NB4 (cell line): ENCODE data around the gene ZNF729.

Source experiments
- DNase-seq: peaks from one replicate; pipeline ENCODE4 v3.0.0; 2010; ENCODE audit warnings: low read depth
- H3K4me3 ChIP-seq: one replicate; pipeline ENCODE4 v1.5.1; 2011; ENCODE audit warnings: mild to moderate bottlenecking, low read depth, low read length, moderate library complexity
- MYC ChIP-seq: IDR thresholded peaks from 2 replicates; pipeline ENCODE4 v1.6.1; 2011; ENCODE audit warnings: low read depth, low read length
- POLR2A ChIP-seq: IDR thresholded peaks from 2 replicates; pipeline ENCODE4 v1.6.1; 2011; ENCODE audit warnings: mild to moderate bottlenecking; ENCODE audit not compliant: insufficient read length; ENCODE audit errors: extremely low read depth
- TF ChIP-seq, protein P1 (sequence below): IDR thresholded peaks from 2 replicates; pipeline ENCODE4 v1.6.1; 2011; ENCODE audit warnings: low read depth, low read length
- TF ChIP-seq, protein P2 (sequence below): IDR thresholded peaks from one replicate; pipeline ENCODE4 v1.5.1; 2012; ENCODE audit warnings: low read depth, low read length

ZNF729 gene

DNA sequence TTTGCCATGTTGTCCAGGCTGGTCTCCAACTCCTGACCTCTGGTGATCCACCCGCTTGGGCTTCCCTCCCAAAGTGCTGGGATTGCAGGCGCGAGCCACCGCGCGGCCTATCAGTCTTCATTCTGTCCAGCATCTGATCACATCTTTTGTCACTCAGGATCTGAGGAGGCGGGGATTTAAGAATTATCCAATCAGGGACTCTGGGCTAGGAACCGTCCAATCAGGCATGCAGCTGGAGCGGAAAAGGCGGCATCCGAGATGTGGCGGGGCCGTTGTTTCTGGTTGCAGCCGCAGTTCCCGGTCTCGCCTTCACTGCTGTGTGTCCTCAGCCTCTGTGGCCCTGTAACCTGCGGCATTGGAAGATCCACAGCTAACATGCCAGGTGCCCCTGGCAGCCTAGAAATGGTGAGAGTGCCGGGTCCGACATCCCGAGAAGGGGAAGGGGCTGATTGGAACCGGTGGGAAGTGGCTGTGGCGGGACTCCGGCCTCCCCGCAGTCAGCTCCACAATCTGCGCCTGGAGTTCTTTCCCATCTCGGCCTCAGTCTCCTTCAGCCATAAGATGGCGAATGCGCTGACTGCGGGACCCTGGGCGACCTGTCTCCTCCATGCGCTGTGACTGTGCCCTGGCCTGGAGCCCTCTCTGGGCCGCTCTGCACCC, at the start of gene ZNF729:
Gene ZNF729, plus strand, starts transcription at position 291 of the 660 bp plus-strand sequence. Its CDS starts 85 bp downstream, at position 376.
- no peak for DNase-seq
- TF ChIP-seq MYC (no peak), POLR2A (no peak)
- TF ChIP-seq, protein P1, sequence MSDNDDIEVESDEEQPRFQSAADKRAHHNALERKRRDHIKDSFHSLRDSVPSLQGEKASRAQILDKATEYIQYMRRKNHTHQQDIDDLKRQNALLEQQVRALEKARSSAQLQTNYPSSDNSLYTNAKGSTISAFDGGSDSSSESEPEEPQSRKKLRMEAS: no peak
- TF ChIP-seq, protein P2, sequence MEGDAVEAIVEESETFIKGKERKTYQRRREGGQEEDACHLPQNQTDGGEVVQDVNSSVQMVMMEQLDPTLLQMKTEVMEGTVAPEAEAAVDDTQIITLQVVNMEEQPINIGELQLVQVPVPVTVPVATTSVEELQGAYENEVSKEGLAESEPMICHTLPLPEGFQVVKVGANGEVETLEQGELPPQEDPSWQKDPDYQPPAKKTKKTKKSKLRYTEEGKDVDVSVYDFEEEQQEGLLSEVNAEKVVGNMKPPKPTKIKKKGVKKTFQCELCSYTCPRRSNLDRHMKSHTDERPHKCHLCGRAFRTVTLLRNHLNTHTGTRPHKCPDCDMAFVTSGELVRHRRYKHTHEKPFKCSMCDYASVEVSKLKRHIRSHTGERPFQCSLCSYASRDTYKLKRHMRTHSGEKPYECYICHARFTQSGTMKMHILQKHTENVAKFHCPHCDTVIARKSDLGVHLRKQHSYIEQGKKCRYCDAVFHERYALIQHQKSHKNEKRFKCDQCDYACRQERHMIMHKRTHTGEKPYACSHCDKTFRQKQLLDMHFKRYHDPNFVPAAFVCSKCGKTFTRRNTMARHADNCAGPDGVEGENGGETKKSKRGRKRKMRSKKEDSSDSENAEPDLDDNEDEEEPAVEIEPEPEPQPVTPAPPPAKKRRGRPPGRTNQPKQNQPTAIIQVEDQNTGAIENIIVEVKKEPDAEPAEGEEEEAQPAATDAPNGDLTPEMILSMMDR: no peak
- H3K4me3 ChIP-seq: no peak within 1 kb of the TSS

DNA sequence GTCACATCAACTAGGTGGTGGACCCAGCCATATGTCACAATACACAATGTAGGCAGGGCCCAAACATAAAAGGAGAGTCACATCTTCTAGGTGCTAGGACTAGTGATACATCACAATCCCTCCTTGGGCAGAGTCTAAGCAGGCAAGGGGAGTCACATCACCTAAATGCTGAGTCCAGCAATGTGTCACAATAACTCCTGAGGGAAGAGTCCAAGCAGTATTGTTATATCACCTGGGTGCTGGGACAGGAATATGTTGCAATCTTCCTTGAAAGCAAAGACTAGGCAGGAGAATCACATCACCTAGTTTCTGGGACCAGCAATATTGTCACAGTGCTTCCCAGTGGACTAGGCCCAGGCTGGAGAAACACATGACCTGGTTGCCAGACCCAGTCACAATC, 29.4 kb upstream of the ZNF729 start:
- DNase-seq: no peak
- H3K4me3 ChIP-seq: no peak overlapping the region
- TF ChIP-seq, protein P1: no peak
- TF ChIP-seq POLR2A (no peak), MYC (no peak)
- TF ChIP-seq, protein P2: no peak

DNA sequence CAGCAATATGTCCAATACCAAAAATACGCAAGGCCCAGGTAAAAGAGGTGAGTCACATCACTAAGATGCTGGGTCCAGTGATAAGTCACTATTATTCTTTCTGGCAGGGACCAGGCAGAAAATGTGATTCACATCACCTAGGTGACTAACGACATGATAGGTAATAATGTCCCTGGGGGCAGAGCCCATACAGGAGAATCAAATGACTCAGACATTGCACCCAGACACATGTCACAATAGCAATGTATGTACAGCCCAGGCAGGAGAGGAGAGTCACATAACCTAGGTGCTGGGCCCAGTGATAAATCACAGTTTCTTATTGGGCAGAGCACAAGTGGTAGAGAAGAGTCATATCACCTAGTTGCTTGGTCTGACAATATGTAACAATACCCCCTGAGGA, 28.9 kb upstream of the ZNF729 start:
- H3K4me3 ChIP-seq: no peak overlapping the region
- TF ChIP-seq POLR2A (no peak), MYC (no peak)
- TF ChIP-seq, protein P1: no peak
- TF ChIP-seq, protein P2: no peak
- no peak for DNase-seq

DNA sequence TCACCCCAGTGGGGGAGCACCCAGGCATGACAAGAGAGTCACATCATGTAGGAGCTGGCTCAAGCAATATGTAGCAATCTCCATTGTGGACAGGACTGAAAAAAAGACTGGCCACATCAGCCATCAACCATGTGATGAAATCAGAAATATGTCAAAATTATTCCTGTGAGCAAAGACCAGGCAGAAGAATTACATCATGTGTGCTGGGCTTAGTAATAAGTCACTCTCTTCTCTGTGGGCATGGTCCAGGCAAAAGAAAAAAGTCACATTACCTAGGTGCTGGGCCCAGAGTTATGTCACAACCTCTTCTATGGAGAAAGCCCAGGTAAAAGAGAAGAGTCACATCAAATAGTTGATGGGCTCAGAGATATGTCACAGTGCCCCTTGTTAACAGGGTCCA, 28.3 kb upstream of the ZNF729 start:
- TF ChIP-seq, protein P1: no peak
- TF ChIP-seq POLR2A (no peak), MYC (no peak)
- TF ChIP-seq, protein P2: no peak
- H3K4me3 ChIP-seq: no peak overlapping the region

DNA sequence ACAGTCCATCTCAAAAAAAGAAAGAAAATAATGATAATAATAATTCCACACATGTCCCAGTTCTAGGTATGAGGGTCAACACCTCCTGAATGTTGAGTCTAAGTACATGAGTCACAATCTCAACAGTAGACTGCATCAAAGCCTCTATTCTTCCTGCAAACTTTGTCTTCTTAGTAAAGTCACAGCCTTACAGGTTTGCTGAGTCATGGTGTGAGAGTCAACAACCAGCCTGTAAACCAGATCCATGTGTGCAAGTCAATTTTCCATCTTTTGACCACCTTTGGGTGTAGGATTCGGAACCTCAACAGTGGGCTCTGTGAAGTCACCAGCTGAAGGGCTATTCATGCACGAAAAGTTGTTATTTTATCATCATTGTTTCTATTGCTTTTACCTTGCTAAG, 25.7 kb upstream of the ZNF729 start:
- H3K4me3 ChIP-seq: no peak overlapping the region
- TF ChIP-seq, protein P1: no peak
- TF ChIP-seq MYC (no peak), POLR2A (no peak)
- TF ChIP-seq, protein P2: no peak
- no peak for DNase-seq

More for the DNA sequence above, 28.3 kb upstream of the ZNF729 start:
- DNase-seq: no peak
